ENCODE measurements around the gene G0S2.

G0S2 gene

DNA sequence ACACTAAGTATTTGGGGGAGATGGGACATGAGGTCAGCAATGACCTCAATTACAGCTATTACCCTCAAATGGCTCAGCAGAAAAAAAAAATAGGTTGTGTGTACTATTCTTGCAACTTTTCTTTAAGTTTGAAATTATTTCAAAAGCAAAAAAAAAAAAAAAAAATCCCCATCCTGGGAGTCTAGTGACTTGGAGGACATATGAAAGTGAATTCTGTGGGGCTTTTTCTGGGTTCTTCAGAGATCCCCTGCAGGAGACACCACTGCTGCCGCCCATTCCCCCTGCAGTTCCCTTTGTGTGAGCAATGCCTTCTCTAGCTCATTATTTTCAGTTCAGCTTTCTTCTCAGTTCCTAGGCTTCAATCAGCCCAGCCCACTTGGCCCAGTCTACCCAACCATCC lies 46.1 kb downstream of the G0S2 start:
- no peak for DNase-seq

DNA sequence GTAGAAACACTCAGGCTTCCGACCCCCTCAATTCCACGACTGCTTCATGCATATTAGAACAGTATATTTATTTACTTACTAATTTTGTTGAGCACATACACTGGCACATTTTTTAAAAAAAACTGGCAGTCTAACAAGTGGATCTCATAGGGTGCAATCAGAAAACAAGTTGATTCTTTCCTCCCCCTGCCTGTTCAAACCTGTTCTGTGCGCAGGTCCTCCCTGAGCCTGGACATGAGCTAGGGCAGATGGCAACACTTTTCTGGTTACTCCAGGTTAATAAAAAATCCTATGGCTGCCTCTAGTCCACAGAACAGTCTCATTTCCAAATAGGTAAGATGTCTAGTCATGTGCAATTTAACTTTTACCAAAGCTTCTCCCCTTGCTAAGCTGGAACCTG lies 48.1 kb downstream of the G0S2 start:
- no peak for DNase-seq

DNA sequence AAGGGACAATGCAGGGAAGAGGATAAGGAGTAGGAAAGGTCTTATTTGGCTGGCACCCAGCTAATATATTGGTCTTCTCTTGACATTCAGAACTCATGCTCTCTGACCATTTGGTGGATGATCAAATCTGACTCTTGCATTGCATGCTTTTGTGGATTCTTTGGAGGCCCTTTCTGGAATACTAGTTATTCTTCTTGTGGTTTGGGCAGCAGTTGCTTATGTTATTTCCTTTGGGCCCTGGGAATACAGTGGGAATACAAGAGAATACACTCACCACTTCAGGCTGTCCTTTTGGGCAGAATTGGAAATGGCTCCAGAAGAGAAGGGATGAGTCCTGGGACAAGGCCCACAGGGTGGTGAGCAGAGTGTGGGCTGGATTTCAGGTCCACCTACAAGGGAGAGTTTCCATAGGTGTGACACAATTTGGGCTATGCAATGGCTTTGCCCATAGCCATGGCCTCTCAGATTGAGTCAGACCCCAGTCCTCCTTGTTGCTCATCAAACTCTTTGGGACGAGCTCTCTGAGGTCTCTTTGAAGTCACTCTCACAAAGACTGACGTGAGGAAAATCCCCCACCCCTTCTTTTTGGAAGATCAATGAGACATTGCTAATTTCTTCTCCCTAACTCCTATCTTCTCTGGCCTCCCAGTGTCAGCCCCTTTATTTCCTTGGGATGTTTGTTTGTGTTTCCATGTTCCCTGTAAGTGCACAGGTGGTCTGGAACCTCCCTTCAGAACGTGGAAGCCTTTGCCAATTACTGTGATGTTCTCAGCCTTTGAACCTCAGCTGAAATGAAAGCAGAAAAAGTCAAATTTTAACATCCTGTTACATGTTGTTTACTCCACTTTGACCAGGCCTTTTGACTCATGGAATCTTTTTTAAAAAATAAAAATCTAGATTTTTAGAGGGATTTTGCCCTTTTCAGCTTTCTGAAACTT lies 48.8 kb downstream of the G0S2 start:
- DNase-seq = no peak
